Posterior vena cava (tissue), 2 donors: ENCODE results near the gene PTBP3. TPM values are rescaled to one million over a fixed set of nuclear protein-coding genes. Genes with fewer than 3 reads are reported as not detected.
"Not testable (repeated sequence)": the region's sequence is repeated elsewhere in the genome, so short reads cannot be mapped to it uniquely, and the experiment has no call there.

ENCODE experiments used
- DNase-seq: peaks from one replicate; pipeline ENCODE4 v3.0.0-alpha.2; 2020; ENCODE audit warnings: low spot score
- intact Hi-C, 2 donors: fragments of 100-400 bp; cut with DNase I; formaldehyde crosslinking; loops; one replicate each; pipeline versions ENCODE4 v1.14.1 to v1.14.2; 2022 to 2023
- total RNA-seq, 2 donors: library from RNA; stranded (reverse); fragmentation: NEBNext Ultra II Directional; extraction: Animal tissue kit (Norgen Biotek cat#: 25700); gene quantifications; one replicate each; pipeline ENCODE4 v1.2.1, GENCODE V29; 2021
- donor health status: DM: yes; HTN: yes; CAD: no.
- donor health status: DM: yes; HTN: yes; CAD: no.

The PTBP3 gene
- total RNA-seq, 2 donors from 2014 or later, result 35.4 to 42.5 TPM

GRCh38 chr9:112285056-112285455, 48.4 kb downstream of the PTBP3 start:
- intact Hi-C loops, result no loop called here
- no peak for DNase-seq

GRCh38 chr9:112283582-112284253, 49.7 kb downstream of the PTBP3 start:
- peak; percentile 51 for DNase-seq
- intact Hi-C loops, result no loop called here

- intact Hi-C loops, DNase-seq: not testable (repeated sequence)
These were observed 50.6 kb downstream of the PTBP3 start for GRCh38 chr9:112282841-112283240.

- intact Hi-C loops, result no loop called here
- DNase-seq, result no peak
These were observed 52.5 kb downstream of the PTBP3 start for GRCh38 chr9:112280904-112281303.

- no peak for DNase-seq
- intact Hi-C loops, result no loop called here
These were observed 53.9 kb downstream of the PTBP3 start for GRCh38 chr9:112279501-112279900.

GRCh38 chr9:112278152-112278551, 55.3 kb downstream of the PTBP3 start:
- intact Hi-C loops, result no loop called here
- DNase-seq, result no peak

GRCh38 chr9:112274600-112274999, 58.8 kb downstream of the PTBP3 start:
- no peak for DNase-seq
- intact Hi-C loops, result no loop called here

- DNase-seq, result no peak
- intact Hi-C loops, result no loop called here
These were observed 59.5 kb downstream of the PTBP3 start for GRCh38 chr9:112273876-112274275.

- DNase-seq, result no peak
- intact Hi-C loops, result no loop called here
These were observed 61.8 kb downstream of the PTBP3 start for GRCh38 chr9:112271466-112272098.

- DNase-seq, result no peak
- intact Hi-C loops, result no loop called here
These were observed 65.0 kb downstream of the PTBP3 start for GRCh38 chr9:112268413-112268812.

- intact Hi-C loops, DNase-seq: not testable (repeated sequence)
These were observed 66.3 kb downstream of the PTBP3 start for GRCh38 chr9:112267086-112267485.

- intact Hi-C loops, result no loop called here
- no peak for DNase-seq
These were observed 68.0 kb downstream of the PTBP3 start for GRCh38 chr9:112265391-112265790.

GRCh38 chr9:112262577-112262976, 70.8 kb downstream of the PTBP3 start:
- no peak for DNase-seq
- intact Hi-C loops, result no loop called here

GRCh38 chr9:112261133-112261532, 72.3 kb downstream of the PTBP3 start:
- DNase-seq, result no peak
- intact Hi-C loops, result no loop called here

GRCh38 chr9:112258106-112258505, 75.3 kb downstream of the PTBP3 start:
- no peak for DNase-seq
- intact Hi-C loops, result no loop called here

GRCh38 chr9:112252194-112252593, 81.2 kb downstream of the PTBP3 start:
- intact Hi-C loops, result no loop called here
- no peak for DNase-seq

- DNase-seq, result no peak
- intact Hi-C loops, result no loop called here
These were observed 84.1 kb downstream of the PTBP3 start for GRCh38 chr9:112249277-112249676.

GRCh38 chr9:112248722-112249121, 84.7 kb downstream of the PTBP3 start:
- intact Hi-C loops, result no loop called here
- no peak for DNase-seq

GRCh38 chr9:112247090-112247489, 86.3 kb downstream of the PTBP3 start:
- intact Hi-C loops, result no loop called here
- DNase-seq, result no peak

- DNase-seq, result no peak
- intact Hi-C loops, result no loop called here
These were observed 88.3 kb downstream of the PTBP3 start for GRCh38 chr9:112245126-112245525.

GRCh38 chr9:112242147-112242804, 91.1 kb downstream of the PTBP3 start:
- intact Hi-C loops, result no loop called here
- no peak for DNase-seq
